ENCODE measurements around the gene CHST15.

Gene CHST15

GRCh38 chr10:124025152-124025551 is 68.2 kb downstream of the CHST15 start:
- Histone ChIP-seq H3K4me3 (replicated peaks; ENCODE audit: low read depth, low read length) (no peak overlapping the region), H3K36me3 (ENCODE audit: control insufficient read depth, insufficient read depth, low read length) (no peaks in the 10 kb centered on the region), H3K27me3 (replicated peaks; ENCODE audit: control insufficient read depth, insufficient read depth, low read length) (no peaks in the 10 kb centered on the region)
- TF ChIP-seq CTCF (IDR thresholded peaks at IDR 0.05; ENCODE audit: insufficient read depth, low read length, poor library complexity, severe bottlenecking): no peak
- DNase-seq (ENCODE audit: extremely low read depth, insufficient read length): no peak

GRCh38 chr10:124022066-124022465 is 71.3 kb downstream of the CHST15 start:
- Histone ChIP-seq H3K36me3 (ENCODE audit: control insufficient read depth, insufficient read depth, low read length) (no peaks in the 10 kb centered on the region), H3K27me3 (replicated peaks; ENCODE audit: control insufficient read depth, insufficient read depth, low read length) (peaks cover 2% of the 10 kb centered on the region), H3K4me3 (replicated peaks; ENCODE audit: low read depth, low read length) (no peak overlapping the region)
- no peak for TF ChIP-seq CTCF (IDR thresholded peaks at IDR 0.05; ENCODE audit: insufficient read depth, low read length, poor library complexity, severe bottlenecking)
- no peak for DNase-seq (ENCODE audit: extremely low read depth, insufficient read length)

- H3K4me3 ChIP-seq (replicated peaks; ENCODE audit: low read depth, low read length): no peak overlapping the region
- peaks cover 2% of the 10 kb centered on the region for H3K27me3 ChIP-seq (replicated peaks; ENCODE audit: control insufficient read depth, insufficient read depth, low read length)
- no peak for TF ChIP-seq CTCF (IDR thresholded peaks at IDR 0.05; ENCODE audit: insufficient read depth, low read length, poor library complexity, severe bottlenecking)
- DNase-seq (ENCODE audit: extremely low read depth, insufficient read length): no peak
- H3K36me3 ChIP-seq (ENCODE audit: control insufficient read depth, insufficient read depth, low read length): no peaks in the 10 kb centered on the region
These were observed 72.2 kb downstream of the CHST15 start for GRCh38 chr10:124020981-124021815.

- no peak for TF ChIP-seq CTCF (IDR thresholded peaks at IDR 0.05; ENCODE audit: insufficient read depth, low read length, poor library complexity, severe bottlenecking)
- Histone ChIP-seq H3K36me3 (ENCODE audit: control insufficient read depth, insufficient read depth, low read length) (no peaks in the 10 kb centered on the region), H3K4me3 (replicated peaks; ENCODE audit: low read depth, low read length) (no peak overlapping the region), H3K27me3 (replicated peaks; ENCODE audit: control insufficient read depth, insufficient read depth, low read length) (peaks cover 2% of the 10 kb centered on the region)
- DNase-seq (ENCODE audit: extremely low read depth, insufficient read length): no peak
These were observed 73.3 kb downstream of the CHST15 start for GRCh38 chr10:124019886-124020797.

- no peak for DNase-seq (ENCODE audit: extremely low read depth, insufficient read length)
- Histone ChIP-seq H3K36me3 (ENCODE audit: control insufficient read depth, insufficient read depth, low read length) (no peaks in the 10 kb centered on the region), H3K4me3 (replicated peaks; ENCODE audit: low read depth, low read length) (no peak overlapping the region), H3K27me3 (replicated peaks; ENCODE audit: control insufficient read depth, insufficient read depth, low read length) (peaks cover 2% of the 10 kb centered on the region)
- no peak for TF ChIP-seq CTCF (IDR thresholded peaks at IDR 0.05; ENCODE audit: insufficient read depth, low read length, poor library complexity, severe bottlenecking)
These were observed 74.4 kb downstream of the CHST15 start for GRCh38 chr10:124018886-124019525.
